Mononuclear cell (primary cell): ENCODE data around the gene DENND4A. TPM values are rescaled to one million over a fixed set of nuclear protein-coding genes. Genes with fewer than 3 reads are reported as not detected.
"Not testable (repeated sequence)": the region's sequence is repeated elsewhere in the genome, so short reads cannot be mapped to it uniquely, and the experiment has no call there.

Source experiments
- H3K27me3 ChIP-seq: 2 replicates; pipeline ENCODE4 v1.6.0; 2011; ENCODE audit warnings: low read length, control low read depth; ENCODE audit not compliant: insufficient read depth
- H3K4me1 ChIP-seq: 2 replicates; pipeline ENCODE4 v1.5.1; 2011; ENCODE audit warnings: mild to moderate bottlenecking, low read length, control low read depth; ENCODE audit not compliant: insufficient read depth
- H3K4me3 ChIP-seq: 2 replicates; pipeline ENCODE4 v1.5.1; 2011; ENCODE audit warnings: mild to moderate bottlenecking, low read length, moderate library complexity
- H3K9me3 ChIP-seq: 2 replicates; pipeline ENCODE4 v1.5.1; 2011; ENCODE audit warnings: low read depth, mild to moderate bottlenecking, control low read depth, low read length
- total RNA-seq: library from RNA; depleted of rRNA; stranded (reverse); fragments of >200 nt; gene quantifications from one replicate; pipeline ENCODE4 v1.2.3, GENCODE V29; 2012

DENND4A gene
- total RNA-seq, 1 donor = 115 TPM

DNA sequence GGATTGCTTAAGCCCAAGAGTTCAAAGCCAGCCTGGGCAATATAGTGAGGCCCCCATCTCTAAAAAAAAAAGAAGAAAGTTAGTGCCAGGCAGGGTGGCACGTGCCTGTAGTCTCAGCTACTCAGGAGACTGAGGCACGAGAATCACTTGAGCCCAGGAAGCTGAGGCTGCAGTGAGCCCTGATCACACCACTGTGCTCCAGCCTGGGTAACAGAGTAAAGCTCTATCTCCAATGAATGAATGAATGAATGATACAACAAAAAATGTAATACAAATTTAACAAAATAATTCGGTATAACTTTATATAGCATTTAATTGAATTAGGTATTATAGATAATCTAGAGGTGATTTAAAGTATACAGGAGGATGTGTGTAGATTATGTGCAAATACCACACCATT, 29.7 kb downstream of the DENND4A start:
- Histone ChIP-seq H3K9me3 (no peaks in the 10 kb centered on the region), H3K27me3 (no peaks in the 10 kb centered on the region), H3K4me1 (peaks cover 13% of the 10 kb centered on the region), H3K4me3 (no peak overlapping the region)

DNA sequence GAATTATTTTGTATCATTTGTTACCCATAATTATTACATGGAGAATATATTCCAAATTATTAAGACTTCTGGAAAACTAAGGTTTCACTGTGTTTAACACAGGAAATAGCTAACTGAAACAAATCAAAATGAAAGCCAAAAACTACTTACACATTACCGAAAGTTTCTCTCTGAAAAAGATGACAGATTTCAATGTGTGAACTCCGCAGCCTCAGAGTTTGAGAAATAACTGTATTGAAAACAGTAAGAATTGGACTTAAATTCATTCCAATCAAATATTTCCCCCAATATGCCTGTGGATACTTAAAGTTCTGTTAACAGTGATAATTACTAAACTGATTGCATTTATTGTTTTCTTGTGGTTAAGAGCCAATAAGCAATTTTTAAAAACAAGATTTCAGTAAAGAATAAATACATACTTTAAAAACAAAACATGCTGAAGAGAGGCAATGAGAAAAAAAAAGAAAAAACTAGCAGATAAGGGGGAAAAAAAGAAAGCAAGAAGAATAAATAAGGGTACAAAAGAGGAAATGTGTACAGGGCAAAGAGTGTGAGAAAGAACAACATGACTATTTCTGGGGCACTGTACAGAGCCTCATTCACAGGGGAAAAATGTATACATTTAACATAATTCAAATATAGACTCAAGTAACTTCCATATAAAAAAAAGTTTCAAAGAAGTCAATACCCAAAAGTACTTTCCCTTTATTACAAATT, 30.7 kb downstream of the DENND4A start:
- Histone ChIP-seq H3K27me3 (no peaks in the 10 kb centered on the region), H3K4me1 (peaks cover 10% of the 10 kb centered on the region), H3K4me3 (no peak overlapping the region), H3K9me3 (no peaks in the 10 kb centered on the region)

DNA sequence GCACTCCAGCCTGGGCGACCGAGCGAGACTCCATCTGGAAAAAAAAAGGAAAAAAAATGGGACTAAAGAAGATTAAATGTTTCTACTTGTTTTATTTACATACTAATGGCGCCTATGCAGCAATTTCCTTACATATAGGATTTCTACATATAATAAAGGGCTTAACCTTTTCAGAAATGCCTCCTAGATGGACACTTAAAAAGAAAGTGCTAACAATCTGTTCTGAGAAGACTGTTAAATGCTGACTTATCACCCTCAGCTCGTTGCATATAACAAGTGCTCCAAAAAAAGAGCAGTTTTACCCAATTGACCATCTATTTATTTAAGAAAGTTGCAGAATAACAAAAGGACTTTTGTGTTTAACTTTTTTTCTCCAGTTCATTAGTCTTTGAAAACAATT, 32.7 kb downstream of the DENND4A start:
- Histone ChIP-seq H3K9me3 (no peaks in the 10 kb centered on the region), H3K27me3 (no peaks in the 10 kb centered on the region), H3K4me3 (no peak overlapping the region), H3K4me1 (peaks cover 10% of the 10 kb centered on the region)

DNA sequence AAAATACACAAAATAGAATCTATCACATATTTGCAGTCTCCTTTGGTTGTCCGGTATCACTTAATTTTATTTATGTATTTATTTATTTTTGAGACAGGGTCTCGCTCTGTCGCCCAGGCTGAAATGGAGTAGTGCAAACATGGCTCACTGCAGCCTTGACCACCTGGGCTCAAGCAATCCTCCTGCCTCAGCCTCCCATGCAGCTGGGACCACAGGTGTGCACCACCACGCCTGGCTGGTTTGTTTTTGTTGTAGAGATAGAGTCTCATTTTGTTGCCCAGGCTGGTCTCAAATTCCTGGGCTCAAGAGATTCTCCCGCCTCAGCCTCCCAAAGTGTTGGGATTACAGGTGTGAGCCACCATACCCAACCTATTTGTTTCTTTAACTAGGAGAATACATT, 33.9 kb downstream of the DENND4A start:
- Histone ChIP-seq H3K4me1 (peaks cover 8% of the 10 kb centered on the region), H3K9me3 (no peaks in the 10 kb centered on the region), H3K27me3 (no peaks in the 10 kb centered on the region), H3K4me3 (no peak overlapping the region)

DNA sequence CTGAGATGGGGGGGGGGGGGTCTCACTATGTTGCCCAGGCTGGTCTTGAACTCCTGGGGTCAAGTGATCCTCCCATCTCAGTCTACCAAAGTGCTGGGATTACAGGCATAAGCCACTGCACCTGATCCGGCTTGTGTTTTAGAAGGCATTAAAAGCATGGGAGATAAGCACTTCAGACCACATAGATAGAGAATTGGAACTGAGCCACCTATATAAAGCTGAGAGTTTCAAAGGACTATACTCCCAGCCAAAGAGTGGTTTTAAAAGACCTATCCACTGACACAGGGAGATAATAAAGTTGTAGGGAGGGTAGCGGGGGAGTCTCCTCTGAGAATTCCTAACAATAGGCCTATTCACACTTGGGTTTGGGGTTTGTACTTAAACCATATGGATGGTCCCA, 34.8 kb downstream of the DENND4A start:
- H3K4me3 ChIP-seq = no peak overlapping the region

DNA sequence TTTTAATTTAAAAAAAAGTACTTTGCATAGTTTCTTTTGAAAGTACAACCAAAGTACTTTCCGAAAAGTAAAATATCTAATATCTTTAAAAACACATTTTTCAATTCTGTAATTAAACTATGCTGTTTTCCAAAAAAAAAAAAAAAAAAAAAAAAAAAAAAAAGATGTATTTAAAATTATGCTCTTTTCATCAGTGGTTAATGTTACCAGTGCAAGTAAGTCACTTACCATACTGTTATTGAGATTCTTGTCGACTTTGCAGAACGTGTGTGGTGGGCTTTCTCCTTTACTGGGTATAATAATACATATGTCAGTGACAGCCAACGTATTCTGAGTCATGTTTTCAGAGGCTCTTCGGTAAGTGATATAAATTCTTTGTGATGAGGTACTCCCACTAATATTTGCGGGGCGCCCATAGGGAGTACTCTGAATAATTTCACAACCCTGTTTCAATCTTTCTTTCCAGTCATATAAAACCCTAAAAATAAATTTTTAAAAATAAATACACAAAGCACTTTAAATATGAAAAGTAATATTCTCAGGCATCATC, 39.9 kb downstream of the DENND4A start:
- Histone ChIP-seq H3K4me1 (no peaks in the 10 kb centered on the region), H3K9me3 (no peaks in the 10 kb centered on the region), H3K4me3 (no peak overlapping the region), H3K27me3 (no peaks in the 10 kb centered on the region)

More for the DNA sequence above, 34.8 kb downstream of the DENND4A start:
- H3K27me3 ChIP-seq = no peaks in the 10 kb centered on the region
- H3K4me1 ChIP-seq = peaks cover 4% of the 10 kb centered on the region
- no peaks in the 10 kb centered on the region for H3K9me3 ChIP-seq

DNA sequence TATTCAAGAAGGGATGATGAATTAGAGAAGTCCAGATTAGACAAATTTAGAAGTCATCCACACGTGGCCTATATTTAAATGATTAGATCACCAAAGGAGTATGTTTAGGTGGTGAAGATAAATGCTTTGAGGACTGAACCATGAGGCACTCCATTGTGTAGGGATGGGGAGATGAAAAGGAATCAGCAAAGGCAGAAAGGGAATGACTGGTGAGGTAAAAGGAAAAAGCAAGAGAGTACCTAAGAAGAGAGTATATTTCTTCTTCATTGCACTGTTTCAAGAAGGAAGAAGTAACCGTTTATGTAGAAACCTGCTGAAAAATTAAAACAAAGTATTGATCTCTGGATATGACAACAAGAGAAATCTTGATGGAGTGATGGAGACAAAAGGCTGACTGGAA, 40.7 kb downstream of the DENND4A start:
- no peaks in the 10 kb centered on the region for H3K27me3 ChIP-seq
- H3K9me3 ChIP-seq = no peaks in the 10 kb centered on the region
- H3K4me1 ChIP-seq = peaks cover 3% of the 10 kb centered on the region
- no peak overlapping the region for H3K4me3 ChIP-seq

DNA sequence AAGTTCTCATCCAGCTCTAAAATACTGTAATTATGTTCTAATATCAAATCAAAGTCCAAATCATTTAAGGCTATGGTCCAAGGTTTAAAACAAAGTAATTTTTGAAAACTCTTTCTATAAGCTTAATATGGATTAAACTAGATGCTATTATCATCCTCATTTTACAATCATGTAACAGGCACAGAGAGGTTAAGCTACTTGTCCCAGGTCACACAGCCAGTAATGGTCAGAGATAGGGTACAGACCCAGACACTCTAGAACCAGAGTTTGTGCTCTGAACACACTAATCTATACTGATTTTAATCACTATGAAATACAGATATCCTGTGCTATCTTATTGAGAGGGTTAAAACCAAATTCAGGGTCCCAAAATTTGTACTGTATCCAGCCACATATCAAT, 44.8 kb downstream of the DENND4A start:
- Histone ChIP-seq H3K4me1 (peaks cover 4% of the 10 kb centered on the region), H3K27me3 (no peaks in the 10 kb centered on the region), H3K4me3 (no peak overlapping the region), H3K9me3 (no peaks in the 10 kb centered on the region)

DNA sequence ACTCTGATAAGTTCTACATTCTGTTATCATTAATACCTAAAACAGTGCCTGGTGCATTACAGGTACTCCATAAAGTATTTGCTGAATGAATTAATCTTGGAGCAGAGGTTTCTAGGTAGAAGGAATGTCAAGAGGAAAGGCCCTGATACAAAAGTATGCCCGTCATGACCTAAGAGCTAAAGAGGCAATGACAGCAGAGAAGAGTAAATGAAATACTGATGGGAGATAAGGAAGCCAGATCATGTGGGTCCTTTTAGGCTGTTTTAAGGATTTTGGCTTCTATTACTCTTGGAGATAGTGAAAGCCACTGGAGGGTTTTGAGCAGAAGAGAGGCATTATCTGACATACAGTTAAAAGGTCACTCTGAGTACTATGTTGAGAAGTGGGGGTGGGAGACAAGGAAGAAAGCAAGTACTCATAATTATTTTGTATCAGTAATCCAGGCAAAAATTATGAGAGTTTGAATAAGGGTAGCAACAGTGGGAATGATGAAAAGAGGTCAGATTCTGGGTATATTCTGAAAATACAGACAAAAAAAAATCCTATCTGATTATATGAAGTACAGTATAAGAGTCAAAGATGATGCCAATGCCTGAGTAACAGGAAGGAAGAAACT, 48.3 kb downstream of the DENND4A start:
- Histone ChIP-seq H3K4me1 (peaks cover 4% of the 10 kb centered on the region), H3K9me3 (no peaks in the 10 kb centered on the region), H3K4me3 (no peak overlapping the region), H3K27me3 (no peaks in the 10 kb centered on the region)

DNA sequence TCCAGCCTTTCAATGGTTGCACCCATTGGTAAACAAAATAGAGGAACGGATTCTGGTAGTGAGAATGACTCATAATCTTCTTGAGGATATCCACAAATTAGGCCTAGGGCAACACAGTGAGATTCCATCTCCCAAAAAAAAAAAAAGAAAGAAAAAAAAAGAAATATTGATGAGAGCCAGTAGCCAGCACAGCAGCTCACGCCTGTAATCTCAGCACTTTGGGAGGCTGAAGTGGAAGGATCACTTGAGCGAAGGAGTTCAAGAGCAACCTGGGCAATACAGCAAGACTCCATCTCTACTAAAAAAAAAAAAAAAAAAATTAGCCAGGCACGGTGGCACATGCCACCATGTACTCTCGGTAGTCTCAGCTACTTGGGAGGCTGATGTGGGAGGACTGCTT, 51.9 kb downstream of the DENND4A start:
- Histone ChIP-seq H3K9me3 (no peaks in the 10 kb centered on the region), H3K27me3 (no peaks in the 10 kb centered on the region), H3K4me3 (no peak overlapping the region), H3K4me1 (no peaks in the 10 kb centered on the region)

DNA sequence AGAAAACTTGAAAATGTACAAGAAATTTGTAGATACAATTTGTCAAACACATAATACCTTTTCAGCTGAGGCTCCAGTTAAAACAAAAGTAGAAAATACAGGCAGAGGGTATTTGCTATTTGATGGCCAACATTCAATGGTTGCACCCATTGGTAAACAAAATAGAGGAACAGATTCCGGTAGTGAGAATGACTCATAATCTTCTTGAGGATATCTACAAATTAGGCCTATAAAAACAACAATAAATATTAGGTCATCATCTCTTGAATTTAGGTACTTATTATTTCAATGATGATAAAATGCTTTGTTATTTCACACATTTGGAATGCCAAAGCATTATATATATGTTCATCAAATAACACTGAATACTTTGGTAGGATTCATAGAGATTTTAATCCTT, 53.4 kb downstream of the DENND4A start:
- no peaks in the 10 kb centered on the region for H3K27me3 ChIP-seq
- H3K4me1 ChIP-seq = no peaks in the 10 kb centered on the region
- no peaks in the 10 kb centered on the region for H3K9me3 ChIP-seq
- no peak overlapping the region for H3K4me3 ChIP-seq

DNA sequence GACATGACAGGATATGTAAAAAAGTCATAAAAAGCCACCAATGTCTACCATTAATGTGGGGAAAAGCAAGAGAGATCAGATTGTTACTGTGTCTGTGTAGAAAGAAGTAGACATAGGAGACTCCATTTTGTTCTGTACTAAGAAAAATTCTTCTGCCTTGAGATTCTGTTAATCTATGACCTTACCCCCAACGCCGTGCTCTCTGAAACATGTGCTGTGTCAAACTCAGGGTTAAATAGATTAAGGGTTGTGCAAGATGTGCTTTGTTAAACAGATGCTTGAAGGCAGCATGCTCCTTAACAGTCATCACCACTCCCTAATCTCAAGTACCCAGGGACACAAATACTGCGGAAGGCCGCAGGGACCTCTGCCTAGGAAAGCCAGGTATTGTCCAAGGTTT, 58.5 kb downstream of the DENND4A start:
- not testable (repeated sequence) for H3K27me3 ChIP-seq, H3K4me1 ChIP-seq, H3K4me3 ChIP-seq, H3K9me3 ChIP-seq

DNA sequence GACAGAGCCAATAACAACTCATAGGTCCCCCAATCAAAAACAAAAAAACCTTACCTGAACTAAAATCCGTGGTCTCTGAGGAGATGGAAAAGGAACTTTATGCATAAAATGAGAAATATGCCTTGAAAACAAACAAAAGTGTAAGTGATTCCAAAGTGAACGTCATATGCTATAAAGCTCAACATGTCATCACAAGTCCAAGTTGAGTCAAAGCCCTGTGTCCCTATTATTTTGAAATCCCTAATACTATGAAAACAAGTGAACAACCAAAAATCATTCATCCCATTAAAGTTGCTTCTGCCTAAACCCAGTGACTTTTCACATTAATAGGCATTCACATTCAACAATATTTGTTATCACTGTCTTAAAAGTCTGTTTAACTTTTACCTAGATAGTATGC, 59.4 kb downstream of the DENND4A start:
- H3K4me3 ChIP-seq = no peak overlapping the region
- no peaks in the 10 kb centered on the region for H3K9me3 ChIP-seq
- H3K4me1 ChIP-seq = no peaks in the 10 kb centered on the region
- H3K27me3 ChIP-seq = no peaks in the 10 kb centered on the region

DNA sequence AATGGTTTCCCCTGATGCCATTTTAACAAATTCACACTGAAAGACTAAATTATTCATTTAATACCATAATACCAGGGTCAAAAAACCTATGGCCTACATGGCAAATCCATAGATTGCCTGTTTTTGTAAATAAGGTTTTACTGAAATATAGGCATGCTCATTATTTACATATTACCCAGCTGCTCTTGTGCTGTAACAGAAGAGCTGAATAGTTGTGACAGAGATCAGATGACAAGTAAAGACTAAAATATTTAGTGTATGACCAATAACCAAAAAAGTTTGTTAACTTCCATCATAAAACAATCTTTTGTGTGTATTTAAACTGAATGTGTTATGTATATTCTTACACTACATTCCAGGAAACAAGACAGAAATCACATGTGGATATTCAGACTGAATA, 60.2 kb downstream of the DENND4A start:
- H3K4me3 ChIP-seq = no peak overlapping the region
- H3K4me1 ChIP-seq = no peaks in the 10 kb centered on the region
- no peaks in the 10 kb centered on the region for H3K9me3 ChIP-seq
- no peaks in the 10 kb centered on the region for H3K27me3 ChIP-seq

DNA sequence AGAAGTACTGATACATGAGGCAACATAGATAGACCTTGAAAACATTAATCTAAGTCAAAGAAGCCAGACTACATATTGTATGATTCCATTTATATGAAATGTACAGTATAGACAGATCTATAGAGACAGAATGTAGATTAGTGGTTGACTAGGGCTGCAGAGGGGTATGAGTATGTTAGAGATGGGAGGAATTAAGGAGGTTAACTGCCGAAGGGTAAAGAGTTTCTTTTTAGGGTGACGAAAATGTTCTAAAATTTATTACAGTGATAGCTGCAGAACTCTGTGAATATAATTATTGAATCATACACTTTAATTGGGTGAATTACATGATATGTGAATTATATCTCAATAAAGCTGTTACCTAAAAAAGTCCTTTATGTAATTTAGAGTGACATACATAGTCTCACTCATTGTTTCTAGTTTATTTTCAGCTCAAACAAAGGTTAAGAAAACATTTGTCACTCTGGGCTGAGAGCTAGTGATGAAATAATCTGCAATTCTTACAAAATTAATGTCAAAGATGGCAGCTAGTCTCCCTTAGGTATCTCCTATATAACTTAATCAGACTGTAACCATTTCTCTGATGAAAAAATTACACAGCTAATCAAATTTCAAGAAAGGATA, 61.4 kb downstream of the DENND4A start:
- no peaks in the 10 kb centered on the region for H3K9me3 ChIP-seq
- H3K27me3 ChIP-seq = no peaks in the 10 kb centered on the region
- no peak overlapping the region for H3K4me3 ChIP-seq
- no peaks in the 10 kb centered on the region for H3K4me1 ChIP-seq
